Fibroblast of skin of right quadriceps (primary cell): ENCODE measurements around the gene PRKCE.

Experiments used
- DNase-seq: peaks from one replicate; pipeline ENCODE4 v3.0.0-alpha.2; 2013

Gene PRKCE

GRCh38 chr2:45634223-45634622 is 17.3 kb upstream of the PRKCE start:
- DNase-seq, result no peak

- no peak for DNase-seq
Observed at GRCh38 chr2:45636008-45636407, 15.5 kb upstream of the PRKCE start.

DNA sequence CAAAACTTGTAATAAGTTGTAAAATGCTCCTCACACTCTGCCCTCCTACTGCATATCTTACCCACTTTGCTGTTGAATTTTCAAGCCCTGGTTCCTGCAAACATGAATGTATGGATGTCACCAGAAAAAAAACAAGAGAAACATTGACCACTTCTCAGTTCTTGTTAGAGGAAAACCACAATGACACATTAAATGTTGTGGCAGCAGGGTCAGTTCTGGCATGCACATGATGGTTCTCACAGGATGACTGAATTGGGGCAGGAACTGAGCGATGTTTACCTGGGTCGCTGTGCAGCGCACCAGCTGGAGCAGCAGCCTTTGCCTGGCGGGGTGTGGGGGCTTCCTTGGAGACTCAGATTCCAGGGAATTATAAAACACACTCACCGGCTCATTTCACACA is 14.0 kb upstream of the PRKCE start:
- DNase-seq, result peak; percentile 64

- DNase-seq, result no peak
Observed at GRCh38 chr2:45640576-45640975, 10.9 kb upstream of the PRKCE start.

DNA sequence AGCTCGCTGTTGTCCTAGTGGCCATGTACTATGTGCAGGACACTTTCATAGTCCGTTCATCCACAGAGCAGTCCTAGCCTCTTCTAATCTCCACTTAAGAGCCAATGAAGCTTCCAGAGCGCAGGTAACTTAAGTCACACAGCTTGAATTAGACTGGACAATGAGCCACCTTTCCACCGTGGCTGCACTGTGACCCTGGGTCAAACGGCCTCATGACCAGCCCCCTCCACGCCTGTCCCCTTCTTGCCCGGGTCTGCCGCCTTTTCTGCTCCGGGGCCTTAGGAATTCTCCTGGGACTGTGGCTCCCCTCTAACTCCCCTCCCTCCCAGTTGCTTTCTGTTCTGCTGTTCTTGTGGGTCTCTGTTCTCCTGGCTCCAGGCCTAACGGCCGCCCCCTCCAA is 8.4 kb upstream of the PRKCE start:
- DNase-seq, result no peak

DNA sequence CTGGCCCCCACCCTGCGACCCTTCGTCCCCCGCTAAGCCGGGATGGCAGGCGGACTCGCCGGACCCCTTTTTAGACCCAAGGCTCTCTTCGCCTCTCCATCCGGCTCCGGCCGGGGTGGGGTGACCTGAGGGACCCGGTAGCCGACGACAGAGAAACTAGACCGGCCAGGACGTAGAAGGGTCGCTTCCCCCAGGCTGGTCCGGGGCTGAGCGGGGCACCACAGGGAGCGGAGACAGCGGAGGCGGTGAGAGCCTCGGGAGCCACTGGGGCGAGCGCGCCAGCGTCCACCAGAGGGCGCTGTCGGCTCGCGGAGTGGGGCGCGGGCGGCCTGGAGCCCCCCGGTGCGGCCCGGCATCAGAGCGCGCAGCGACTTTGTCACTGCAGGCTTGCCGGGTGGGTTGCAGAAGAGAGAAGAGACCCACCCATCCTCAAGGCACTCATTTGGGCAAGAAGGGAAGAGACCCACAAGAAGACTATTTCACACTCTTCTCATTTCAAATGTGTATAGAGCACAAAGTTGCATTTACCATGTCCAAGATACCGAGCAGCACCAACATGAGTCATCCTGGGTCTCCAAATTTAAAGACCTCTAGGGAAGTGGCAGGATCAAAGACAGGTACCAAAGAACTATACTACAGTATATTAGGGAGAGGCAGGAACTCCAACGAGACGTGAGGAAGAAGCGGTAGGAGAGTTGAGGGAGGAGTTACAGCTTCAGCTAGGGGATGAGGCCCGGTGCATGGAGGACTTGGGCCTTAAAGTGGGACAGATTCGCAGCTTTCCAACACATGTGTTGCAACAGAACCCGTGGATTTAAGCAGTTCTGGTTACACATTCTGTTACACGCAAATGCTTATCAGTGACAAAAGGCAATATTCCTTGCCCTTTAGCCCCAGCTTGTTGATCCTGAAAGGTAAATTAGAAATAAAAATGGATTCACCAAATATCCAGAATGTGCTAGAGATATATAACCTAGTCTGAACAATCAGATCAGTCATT is 7.6 kb upstream of the PRKCE start:
- peak; percentile 54 for DNase-seq

- no peak for DNase-seq
Observed at GRCh38 chr2:45646289-45646688, 5.2 kb upstream of the PRKCE start.

DNA sequence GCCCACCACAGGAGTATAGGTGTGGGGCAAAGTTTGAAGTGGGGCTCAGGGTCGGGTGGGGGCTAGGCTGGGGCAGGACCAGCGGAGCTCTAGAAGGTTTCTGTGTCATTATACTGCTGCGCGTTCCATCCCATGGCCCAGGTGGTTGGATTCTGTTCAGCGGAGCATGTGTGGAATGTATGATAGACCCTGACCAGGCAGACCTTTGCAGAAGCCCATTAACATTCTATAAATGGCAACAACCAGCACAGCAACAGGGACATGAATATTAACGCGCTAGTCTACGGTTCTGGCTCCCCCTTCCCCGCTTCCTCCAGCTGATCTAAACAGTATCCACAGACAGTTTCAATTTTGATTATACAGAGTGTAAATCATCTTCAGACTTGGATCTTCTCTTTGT is 4.1 kb upstream of the PRKCE start:
- DNase-seq, result no peak

DNA sequence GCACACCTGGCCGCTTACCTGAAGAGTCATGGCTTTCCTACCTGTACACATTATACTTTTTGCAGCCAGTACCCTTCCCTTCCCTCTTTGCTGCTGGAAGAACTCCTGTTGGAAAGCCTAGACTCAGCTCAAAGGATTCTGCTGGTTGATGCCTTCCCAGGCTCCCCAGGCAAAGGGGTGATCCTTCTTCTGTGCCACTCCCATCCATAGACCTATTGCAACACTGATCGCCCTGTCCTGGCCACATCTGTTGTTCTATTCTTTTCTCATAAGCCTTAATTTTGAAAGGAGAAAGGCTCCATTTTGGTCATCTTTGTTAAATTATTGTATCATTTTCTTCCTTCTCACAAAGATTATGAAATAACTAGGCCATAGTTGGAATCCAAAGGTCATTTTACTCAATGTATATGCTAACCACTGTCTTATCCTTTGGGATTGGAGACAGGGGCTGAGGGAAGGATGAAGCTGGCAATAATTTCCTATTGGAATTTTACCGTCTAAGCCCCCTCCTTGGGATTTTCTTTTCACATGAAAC is 3.4 kb upstream of the PRKCE start:
- DNase-seq, result no peak

DNA sequence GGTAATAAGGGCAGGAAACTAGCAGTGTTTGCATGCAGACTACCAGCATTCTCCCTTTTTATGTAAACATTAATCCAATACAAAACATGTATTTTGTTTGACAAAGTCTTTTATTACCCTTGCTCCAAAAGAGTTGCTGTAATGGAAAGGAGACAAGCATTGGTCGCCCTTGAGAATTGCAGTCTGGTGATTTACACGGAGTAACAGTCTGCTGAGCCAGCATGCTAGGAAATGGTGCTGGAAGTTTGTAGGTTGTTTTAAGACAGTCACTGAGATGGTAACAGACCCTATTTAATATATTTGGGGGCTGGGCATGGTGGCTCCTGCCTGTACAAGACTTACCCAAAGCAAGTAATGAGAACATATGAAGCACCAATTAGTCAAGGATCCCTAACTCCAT is 2.8 kb upstream of the PRKCE start:
- DNase-seq, result no peak

DNA sequence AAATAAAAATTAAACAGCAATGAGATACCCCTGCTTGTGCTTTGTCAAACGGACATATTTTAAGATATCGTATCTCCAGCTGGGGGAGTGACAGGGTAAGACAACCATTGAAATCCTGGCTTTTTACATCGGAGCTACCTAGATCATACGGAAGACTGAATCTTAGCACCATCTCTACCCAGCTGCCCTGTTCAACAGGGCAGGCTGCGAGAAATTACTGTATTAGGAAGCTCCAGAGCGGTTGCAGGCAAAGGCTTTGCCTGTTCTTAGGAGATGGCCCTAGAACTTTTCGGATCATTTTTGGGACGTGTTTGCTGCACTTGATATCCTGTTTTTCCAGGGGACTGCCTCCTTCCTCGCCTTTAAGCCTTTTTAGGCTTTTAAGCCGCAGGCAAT is 2.0 kb upstream of the PRKCE start:
- peak; percentile 30 for DNase-seq

- DNase-seq, result peak; percentile 36
Observed at GRCh38 chr2:45649858-45650811, 1.3 kb upstream of the PRKCE start.

DNA sequence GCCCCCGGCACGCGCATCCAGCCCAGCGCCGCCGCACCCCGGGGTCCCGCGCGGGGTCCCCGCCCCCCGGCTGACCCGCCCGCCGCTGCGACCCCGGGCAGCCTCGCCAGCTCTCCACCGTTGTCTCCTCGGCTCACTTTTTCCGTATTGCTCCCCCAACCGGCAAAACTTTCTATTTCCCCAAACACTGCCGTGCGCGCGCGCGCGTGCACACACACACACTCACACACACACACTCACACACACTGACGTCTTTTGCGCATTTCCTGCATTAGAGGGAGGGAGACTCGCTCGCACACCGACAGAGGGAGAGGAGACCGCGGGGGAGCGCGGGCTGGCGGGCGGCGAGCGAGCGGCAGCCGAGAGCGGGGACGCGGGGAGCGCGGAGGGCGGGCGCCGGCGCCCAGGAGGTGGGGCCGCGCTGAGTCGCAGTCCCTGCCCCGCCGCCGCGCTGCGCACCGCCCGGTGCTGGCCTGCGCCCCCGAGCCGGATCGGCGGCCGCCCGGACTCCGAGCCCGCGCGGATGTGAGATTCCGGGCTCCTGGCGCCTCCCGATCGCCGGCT is 542 bp upstream of the PRKCE start:
- peak; percentile 99 for DNase-seq

DNA sequence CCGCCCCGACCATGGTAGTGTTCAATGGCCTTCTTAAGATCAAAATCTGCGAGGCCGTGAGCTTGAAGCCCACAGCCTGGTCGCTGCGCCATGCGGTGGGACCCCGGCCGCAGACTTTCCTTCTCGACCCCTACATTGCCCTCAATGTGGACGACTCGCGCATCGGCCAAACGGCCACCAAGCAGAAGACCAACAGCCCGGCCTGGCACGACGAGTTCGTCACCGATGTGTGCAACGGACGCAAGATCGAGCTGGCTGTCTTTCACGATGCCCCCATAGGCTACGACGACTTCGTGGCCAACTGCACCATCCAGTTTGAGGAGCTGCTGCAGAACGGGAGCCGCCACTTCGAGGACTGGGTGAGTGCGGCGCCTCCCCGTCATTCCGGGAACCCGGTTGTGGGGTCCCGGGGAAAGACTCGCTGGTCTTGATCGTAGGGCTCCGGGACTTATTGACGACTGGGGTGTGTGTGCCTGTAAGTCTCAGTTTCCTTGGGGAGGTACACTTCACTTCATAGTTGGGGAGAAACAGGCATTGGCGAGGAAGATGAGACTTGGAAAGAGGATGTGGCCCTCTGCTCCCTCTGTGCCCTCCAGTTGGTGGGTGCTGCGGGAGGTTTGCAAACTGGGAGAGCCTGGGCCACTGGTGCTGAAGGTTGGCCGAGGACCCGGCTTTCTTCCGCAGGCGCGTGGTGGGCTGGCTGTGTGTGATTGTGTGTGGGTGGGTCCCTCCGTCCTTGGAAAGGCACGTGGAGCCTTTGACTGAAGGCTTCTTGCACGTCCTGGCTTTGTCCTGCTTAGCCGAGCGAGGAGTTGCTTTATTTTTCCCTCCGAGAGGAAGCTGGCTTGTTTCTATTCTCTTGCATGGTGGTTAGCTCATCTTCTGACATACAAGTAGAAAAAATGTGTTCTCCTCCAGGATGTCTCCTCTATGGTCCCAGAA is 886 bp downstream of the PRKCE start:
- peak; percentile 61 for DNase-seq

DNA sequence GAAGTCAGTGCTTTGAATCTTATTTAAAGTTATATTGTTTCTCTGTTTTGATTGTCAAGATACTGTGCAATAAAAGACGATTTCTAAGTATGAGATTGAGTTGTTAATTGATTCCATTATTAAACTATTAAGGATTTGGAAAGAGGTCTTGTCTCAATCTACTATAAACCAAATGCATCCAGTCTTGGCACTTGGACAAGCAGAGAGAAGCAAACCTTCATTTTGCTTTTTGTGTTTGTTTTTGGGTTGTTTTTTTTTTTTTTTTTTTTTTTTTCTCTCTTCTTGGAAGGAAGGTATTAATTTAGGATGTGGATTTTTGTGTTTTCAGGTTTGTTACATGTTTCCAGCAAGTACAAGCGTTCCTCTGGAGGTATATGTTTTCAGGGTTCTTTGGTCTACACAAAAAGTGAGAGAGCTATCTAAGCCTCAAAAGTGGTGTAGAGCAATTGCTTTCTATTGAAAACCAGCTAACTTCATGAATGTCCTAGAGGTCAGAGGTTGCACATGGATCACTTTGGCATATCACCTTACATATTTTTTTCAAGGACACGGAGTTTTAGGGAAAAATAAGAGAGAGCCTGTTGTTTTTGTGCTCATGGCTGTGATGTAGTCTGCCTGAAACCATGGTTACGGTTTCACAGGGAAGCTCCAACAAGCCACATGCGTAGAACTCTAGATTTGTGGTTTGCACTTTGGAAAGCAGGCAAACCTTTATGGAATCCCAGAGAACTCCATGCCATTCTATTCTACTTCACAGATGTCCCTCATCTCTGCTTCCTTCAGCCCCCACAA is 1.8 kb downstream of the PRKCE start:
- DNase-seq, result peak; percentile 66

- no peak for DNase-seq
Observed at GRCh38 chr2:45654250-45654649, 2.8 kb downstream of the PRKCE start.

GRCh38 chr2:45661828-45662227 is 10.4 kb downstream of the PRKCE start:
- DNase-seq, result no peak

DNA sequence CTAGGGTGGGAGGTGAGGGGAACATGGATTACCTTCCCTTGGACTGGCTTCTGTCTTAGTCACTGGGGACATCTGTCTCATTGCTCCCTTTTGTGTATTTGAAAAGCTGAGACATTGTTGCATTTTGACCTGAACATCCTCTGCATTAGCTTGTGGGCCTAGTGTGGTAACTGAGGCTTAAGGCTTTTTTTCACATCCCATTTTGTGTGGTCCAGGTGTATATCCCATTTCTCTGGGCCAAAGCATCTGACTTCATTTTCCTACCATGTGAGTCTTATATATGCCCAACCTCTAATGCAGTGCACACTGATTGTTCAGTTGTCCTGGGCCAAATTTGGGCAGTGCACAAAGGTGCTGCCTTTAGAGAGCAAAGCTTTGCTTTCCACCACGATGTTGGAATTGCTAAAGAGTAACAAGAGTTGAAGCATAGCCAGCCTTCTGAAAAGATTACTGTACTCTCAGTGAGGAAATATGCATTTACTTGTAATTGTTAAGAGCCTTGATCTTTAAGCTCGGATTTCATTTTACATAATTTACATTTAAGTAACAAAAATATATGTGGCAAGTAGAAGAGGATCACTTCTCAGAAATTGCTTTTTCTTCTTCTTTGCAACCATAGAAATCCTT is 13.3 kb downstream of the PRKCE start:
- DNase-seq, result no peak

DNA sequence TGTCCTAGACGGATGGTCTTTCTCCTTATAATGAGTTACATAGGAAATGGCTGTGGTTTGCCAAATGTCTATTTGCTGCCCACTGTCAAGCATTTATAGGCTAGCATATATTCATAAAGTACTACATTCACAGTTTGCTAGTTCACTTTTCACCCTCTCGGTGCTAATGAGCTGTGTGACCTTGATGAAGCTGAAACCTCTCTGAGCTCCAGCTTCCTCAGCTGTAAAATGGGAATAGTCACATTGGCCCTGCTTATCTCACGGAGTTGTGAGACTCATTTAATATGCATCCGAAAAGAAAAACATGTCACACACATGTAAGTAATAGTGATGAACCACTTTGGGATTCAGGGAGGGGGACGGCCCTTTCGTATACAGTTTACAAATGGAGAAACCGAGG is 17.0 kb downstream of the PRKCE start:
- DNase-seq, result no peak

DNA sequence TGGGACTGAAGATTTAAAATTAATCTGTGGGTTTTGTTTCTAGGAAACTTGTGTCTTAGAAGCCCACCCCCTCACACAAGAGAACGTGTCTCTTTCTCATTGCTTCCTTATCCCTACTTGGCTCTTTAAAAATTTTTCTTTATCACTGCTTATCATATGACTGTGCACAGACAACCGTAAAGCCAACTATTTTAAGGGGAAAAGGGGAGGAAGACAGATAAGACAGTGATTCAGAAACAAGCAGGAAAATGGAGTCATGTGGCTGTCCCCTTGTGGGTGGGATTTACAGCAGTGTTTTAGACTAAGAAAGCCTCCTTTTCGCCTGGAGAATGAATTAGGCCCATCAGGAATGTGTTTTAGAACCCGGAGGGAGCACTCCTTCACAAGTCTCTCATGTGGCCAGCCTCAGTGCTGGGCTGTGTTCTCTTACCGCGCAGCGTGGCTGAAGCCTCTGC is 17.6 kb downstream of the PRKCE start:
- peak; percentile 42 for DNase-seq
